CD4-positive, CD25-positive, alpha-beta regulatory T cell (primary cell): ENCODE measurements around the gene PEX3. TPM values are rescaled to one million over a fixed set of nuclear protein-coding genes. Genes with fewer than 3 reads are reported as not detected.
"Not testable (repeated sequence)": the region's sequence is repeated elsewhere in the genome, so short reads cannot be mapped to it uniquely, and the experiment has no call there.

Experiments used
- ATAC-seq, 2 donors: fragments of 150-1000 bp; cut with Tn5 transposase; one replicate each; pipeline ENCODE4 v1.10.0; 2021; ENCODE audit warnings: low read depth in 2 of 2, moderate number of reproducible peaks in 2 of 2, moderate library complexity in 1 of 2
- DNase-seq, 3 donors: peaks; one replicate each; pipeline versions ENCODE4 v3.0.0 to v3.0.0-alpha.2; 2012 to 2022; ENCODE audit warnings: mixed read lengths in 1 of 3
- H3K27ac ChIP-seq: one replicate; pipeline ENCODE4 v1.7.0; 2013; ENCODE audit warnings: mild to moderate bottlenecking, low read length; ENCODE audit not compliant: insufficient read depth, poor library complexity, severe bottlenecking
- H3K27me3 ChIP-seq: one replicate; pipeline ENCODE4 v1.7.0; 2013; ENCODE audit warnings: low read length; ENCODE audit not compliant: control insufficient read depth, insufficient read depth
- H3K36me3 ChIP-seq: one replicate; pipeline ENCODE4 v1.7.0; 2013; ENCODE audit warnings: mild to moderate bottlenecking, low read length, moderate library complexity; ENCODE audit not compliant: control insufficient read depth, insufficient read depth
- H3K4me1 ChIP-seq: 2 replicates; pipeline ENCODE4 v1.7.0; 2013; ENCODE audit warnings: mild to moderate bottlenecking, low read length; ENCODE audit not compliant: insufficient read depth, control insufficient read depth, poor library complexity, severe bottlenecking
- H3K4me3 ChIP-seq: one replicate; pipeline ENCODE4 v1.7.0; 2013; ENCODE audit warnings: low read depth, mild to moderate bottlenecking, low read length, moderate library complexity
- H3K9me3 ChIP-seq, 2 experiments: 1 replicate in 1 of 2; 2 replicates in 1 of 2; pipeline ENCODE4 v1.7.0; 2013; ENCODE audit warnings: low read length in 2 of 2, mild to moderate bottlenecking in 1 of 2, moderate library complexity in 1 of 2; ENCODE audit not compliant: control insufficient read depth in 2 of 2
- H3K27ac Mint-ChIP-seq, 3 donors: one replicate each; pipeline ENCODE4 v1.8.0; 2020 to 2022; ENCODE audit warnings: mild to moderate bottlenecking in 3 of 3, mixed read lengths in 3 of 3, moderate library complexity in 2 of 3
- H3K27me3 Mint-ChIP-seq: one replicate; pipeline ENCODE4 v1.8.0; 2022; ENCODE audit warnings: mild to moderate bottlenecking, mixed read lengths
- H3K36me3 Mint-ChIP-seq: one replicate; pipeline ENCODE4 v1.8.0; 2020; ENCODE audit warnings: mixed read lengths
- H3K4me1 Mint-ChIP-seq, 4 donors: one replicate each; pipeline ENCODE4 v1.8.0; 2020 to 2022; ENCODE audit warnings: mixed read lengths in 4 of 4, mild to moderate bottlenecking in 1 of 4
- H3K4me3 Mint-ChIP-seq, 4 donors: one replicate each; pipeline ENCODE4 v1.8.0; 2020 to 2022; ENCODE audit warnings: mild to moderate bottlenecking in 4 of 4, mixed read lengths in 4 of 4, moderate library complexity in 3 of 4
- H3K9me3 Mint-ChIP-seq, 7 donors: one replicate each; pipeline ENCODE4 v1.8.0; 2020 to 2022; ENCODE audit warnings: mixed read lengths in 7 of 7, mild to moderate bottlenecking in 3 of 7, moderate library complexity in 2 of 7
- polyA plus RNA-seq, 4 donors: library from polyadenylated mRNA; unstranded; fragments of 300-500 nt; fragmentation: Illumina TruSeq; gene quantifications; one replicate each; pipeline ENCODE4 v1.2.3, GENCODE V29; 2021
- total RNA-seq: library from RNA; stranded (reverse); gene quantifications from one replicate; pipeline ENCODE4 v1.2.3, GENCODE V29; 2022

PEX3 gene
- total and polyA plus RNA-seq, 5 donors from 2014 or later = 12.8 to 29.6 (median 24.9) TPM

DNA sequence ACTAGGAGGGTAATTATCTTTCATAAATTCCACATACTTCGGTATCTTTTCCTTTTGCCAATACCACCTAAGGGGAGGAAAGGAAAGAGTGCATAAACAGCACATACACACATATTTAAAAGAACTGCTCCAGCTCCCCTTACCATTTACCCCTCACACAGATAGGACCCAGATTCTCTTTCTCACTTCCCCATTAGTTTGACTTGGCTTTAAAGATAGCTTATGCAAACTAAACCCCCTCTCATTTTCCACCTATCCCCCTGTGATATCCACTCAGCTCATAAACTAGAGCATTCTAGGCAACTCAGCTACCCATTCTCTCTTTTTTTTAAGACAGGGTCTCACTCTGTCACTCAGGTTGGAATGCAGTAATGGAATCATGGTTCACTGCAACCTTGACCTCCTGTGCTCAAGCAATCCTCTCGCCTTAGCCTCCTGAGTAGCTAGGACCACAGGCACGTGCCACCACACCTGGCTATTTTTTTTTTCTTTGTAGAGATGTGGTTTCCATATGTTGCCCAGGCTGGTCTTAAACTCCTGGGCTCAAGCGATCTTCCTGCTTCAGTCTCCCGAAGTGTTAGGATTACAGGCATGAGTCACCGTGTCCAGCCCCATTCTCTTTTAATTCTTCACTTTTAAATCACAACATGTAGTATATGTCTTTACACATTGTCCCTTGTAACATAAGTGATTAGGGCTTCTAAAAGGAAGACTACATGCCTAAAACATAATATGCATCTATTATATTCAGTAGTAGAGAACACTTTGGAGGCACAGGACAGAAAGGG lies 56.9 kb downstream of the PEX3 start:
- H3K27ac ChIP-seq = no peak overlapping the region
- no peak for ATAC-seq
- Mint-ChIP-seq H3K36me3 (peaks cover 19% of the 10 kb centered on the region), H3K27me3 (no peaks in the 10 kb centered on the region), H3K4me1 (peaks cover 24 to 38% (median 30%) of the 10 kb centered on the region in 4 donors), H3K9me3 (no peaks in the 10 kb centered on the region), H3K27ac (peak overlapping the region in 1 of 3 donors; percentile 31), H3K4me3 (peak overlapping the region in 1 of 4 donors; percentile 25)
- H3K4me1 ChIP-seq = peaks cover 16% of the 10 kb centered on the region
- H3K9me3 ChIP-seq = no peaks in the 10 kb centered on the region
- H3K36me3 ChIP-seq = peaks cover 6% of the 10 kb centered on the region
- DNase-seq = no peak
- no peak overlapping the region for H3K4me3 ChIP-seq
- H3K27me3 ChIP-seq = no peaks in the 10 kb centered on the region

DNA sequence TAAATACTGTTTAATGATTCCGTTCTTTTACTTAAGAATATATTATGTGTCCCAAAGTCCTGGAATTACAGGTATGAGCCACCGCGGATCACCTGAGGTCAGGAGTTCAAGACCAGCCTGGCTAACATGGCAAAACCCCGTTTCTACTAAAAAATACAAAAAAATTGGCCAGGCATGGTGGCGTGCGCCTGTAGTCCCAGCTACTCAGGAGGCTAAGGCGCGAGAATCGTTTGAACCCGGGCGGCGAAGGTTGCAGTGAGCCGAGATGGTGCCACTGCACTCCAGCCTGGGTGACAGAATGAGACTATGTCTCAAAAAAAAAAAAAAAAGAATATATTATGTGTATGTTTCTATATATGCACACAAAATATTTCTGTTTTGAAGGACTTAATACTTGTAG lies 59.7 kb downstream of the PEX3 start:
- H3K9me3 Mint-ChIP-seq, H3K27me3 Mint-ChIP-seq, H3K27ac ChIP-seq, H3K9me3 ChIP-seq, DNase-seq, H3K36me3 ChIP-seq, ATAC-seq, H3K27me3 ChIP-seq: not testable (repeated sequence)
- Histone ChIP-seq H3K4me1 (peaks cover 25% of the 10 kb centered on the region), H3K4me3 (peak overlapping the region; percentile 75)
- Mint-ChIP-seq H3K4me1 (peaks cover 28 to 47% (median 41%) of the 10 kb centered on the region in 4 donors), H3K36me3 (peaks cover 19% of the 10 kb centered on the region), H3K27ac (peak overlapping the region; percentile 95 to 99 (median 96)), H3K4me3 (peak overlapping the region; percentile 88 to 97 (median 93))

DNA sequence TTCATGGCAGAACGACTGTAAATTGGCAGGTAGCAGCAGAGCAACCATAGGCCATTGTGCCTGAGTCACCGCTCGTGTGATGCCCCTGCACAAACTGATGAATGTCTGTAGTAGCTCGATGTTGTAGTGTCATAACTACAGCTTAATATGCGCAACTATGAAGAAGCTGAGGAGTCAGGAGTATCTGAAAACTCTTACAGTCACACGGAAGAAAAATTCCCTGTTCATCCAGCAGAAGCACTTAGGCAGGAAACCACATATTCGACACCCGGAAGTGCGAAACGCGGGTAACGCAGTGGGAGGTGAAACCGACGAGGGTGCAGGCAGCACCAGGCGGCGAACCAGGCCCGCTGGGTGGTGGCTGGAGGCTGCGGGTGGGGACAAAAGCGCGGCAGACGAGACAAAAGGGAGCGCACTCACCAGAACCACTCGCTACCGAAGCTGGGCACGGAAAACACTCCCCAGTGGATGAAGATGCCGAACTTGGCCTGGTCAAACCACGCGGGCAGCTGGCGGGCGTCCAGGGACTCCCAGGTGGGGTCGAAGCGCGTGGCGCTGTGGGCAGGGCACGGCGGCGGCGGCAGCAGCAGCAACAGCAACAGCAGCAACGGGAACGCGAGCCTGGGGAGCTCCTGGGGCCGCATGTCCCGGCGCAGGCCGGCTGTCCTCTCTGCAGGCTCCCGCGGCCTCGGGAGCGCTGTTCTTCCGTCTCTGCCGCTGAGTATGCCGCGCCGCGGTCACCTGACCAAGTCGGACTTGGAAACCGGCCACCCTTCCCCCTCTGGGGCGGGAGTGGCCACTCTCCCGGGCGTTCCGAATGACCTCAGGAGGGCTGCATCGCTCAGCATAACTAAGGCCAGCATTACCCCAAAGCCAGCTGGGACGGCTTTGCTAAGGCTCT lies 60.6 kb downstream of the PEX3 start, which contains the start of gene FUCA2:
Gene FUCA2 (minus strand): TSS at position 730 of the 901 bp plus-strand sequence. CDS start 86 bp downstream, at position 644.
- peak within 1 kb of the TSS; percentile 64 for H3K27ac ChIP-seq
- peak; percentile 71 to 78 for ATAC-seq
- H3K4me1 ChIP-seq = peaks cover 25% of the 10 kb centered on the region
- DNase-seq = peak; percentile 51 to 86 (median 64)
- no peaks in the 10 kb centered on the region for H3K9me3 Mint-ChIP-seq
- H3K27me3 ChIP-seq = no peaks in the 10 kb centered on the region
- H3K27ac Mint-ChIP-seq = peak within 1 kb of the TSS; percentile 95 to 99 (median 96)
- peaks cover 6% of the 10 kb centered on the region for H3K36me3 ChIP-seq
- H3K27me3 Mint-ChIP-seq = no peaks in the 10 kb centered on the region
- peaks cover 25 to 41% (median 34%) of the 10 kb centered on the region in 4 donors for H3K4me1 Mint-ChIP-seq
- H3K36me3 Mint-ChIP-seq = peaks cover 12% of the 10 kb centered on the region
- H3K9me3 ChIP-seq = no peaks in the 10 kb centered on the region
- H3K4me3 Mint-ChIP-seq = peak within 1 kb of the TSS; percentile 88 to 97 (median 93)
- peak within 1 kb of the TSS; percentile 75 for H3K4me3 ChIP-seq

DNA sequence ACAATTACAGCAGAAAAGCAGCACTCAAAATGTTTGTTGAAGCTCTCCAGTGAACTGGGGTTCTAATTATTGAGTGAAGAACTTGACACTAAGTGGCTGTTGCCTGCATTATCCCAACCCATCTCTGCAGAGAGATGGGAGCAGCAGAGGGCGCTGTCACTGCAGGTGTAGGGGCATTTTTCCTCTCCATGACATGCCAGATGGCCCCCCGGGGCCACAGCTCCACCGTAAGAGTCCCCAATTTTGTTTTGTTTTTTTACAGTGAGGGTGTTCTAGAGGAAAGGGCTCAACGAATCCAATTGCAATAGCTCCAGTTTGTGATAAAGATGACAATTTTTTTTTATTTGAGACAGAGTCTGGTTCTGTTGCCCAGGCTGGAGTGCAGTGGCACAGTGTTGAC lies 62.8 kb downstream of the PEX3 start:
- no peak for ATAC-seq
- H3K27ac Mint-ChIP-seq = peak overlapping the region in 1 of 3 donors; percentile 18
- peaks cover 29 to 52% (median 34%) of the 10 kb centered on the region in 4 donors for H3K4me1 Mint-ChIP-seq

DNA sequence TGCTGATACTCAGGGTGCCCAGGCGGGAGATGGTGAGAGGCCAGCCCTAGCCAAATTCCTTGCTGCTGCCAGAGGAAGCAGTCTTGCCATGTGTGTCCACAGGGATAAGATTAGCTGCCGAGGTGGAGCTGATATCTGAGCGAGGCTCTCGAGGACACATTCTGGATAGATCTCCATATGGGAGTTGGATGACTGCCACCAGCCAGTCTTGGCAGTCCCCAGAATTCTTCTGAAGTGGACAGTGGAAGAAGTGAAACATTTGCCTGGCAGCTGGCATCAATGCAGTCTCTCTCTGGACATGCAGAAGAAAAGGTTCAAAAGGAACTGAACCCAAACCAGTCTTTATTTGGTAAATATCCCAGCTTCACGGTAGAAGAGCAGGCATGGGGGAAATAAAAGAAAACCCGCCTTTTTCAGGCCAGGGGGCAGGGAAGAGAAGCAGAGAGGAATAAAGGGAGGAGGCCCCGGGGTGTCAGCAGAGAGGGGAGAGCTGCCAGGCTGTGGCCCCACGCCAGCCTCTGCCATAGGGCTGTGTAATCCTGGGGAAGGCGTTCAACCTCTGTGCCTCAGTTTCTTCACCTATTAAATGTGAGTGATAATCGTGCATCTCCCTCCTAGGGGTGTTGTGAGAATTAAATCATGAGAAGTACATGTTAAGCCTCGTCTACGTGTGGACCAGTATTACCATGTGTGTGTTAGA lies 64.6 kb downstream of the PEX3 start:
- Histone ChIP-seq H3K4me3 (no peak overlapping the region), H3K4me1 (peaks cover 24% of the 10 kb centered on the region), H3K27me3 (no peaks in the 10 kb centered on the region), H3K27ac (no peak overlapping the region), H3K36me3 (peaks cover under 1% of the 10 kb centered on the region), H3K9me3 (no peaks in the 10 kb centered on the region)
- peaks cover 6% of the 10 kb centered on the region for H3K36me3 Mint-ChIP-seq
- H3K27ac Mint-ChIP-seq = peak overlapping the region in 1 of 3 donors; percentile 62
- no peak overlapping the region for H3K4me3 Mint-ChIP-seq
- H3K4me1 Mint-ChIP-seq = peaks cover 19 to 40% (median 24%) of the 10 kb centered on the region in 4 donors
- ATAC-seq (no peak), DNase-seq (no peak)
- no peaks in the 10 kb centered on the region for H3K9me3 Mint-ChIP-seq
- H3K27me3 Mint-ChIP-seq = no peaks in the 10 kb centered on the region

More for the DNA sequence above, 62.8 kb downstream of the PEX3 start:
- Histone ChIP-seq H3K9me3 (no peaks in the 10 kb centered on the region), H3K27me3 (no peaks in the 10 kb centered on the region), H3K4me1 (peaks cover 25% of the 10 kb centered on the region), H3K27ac (no peak overlapping the region), H3K4me3 (no peak overlapping the region), H3K36me3 (no peaks in the 10 kb centered on the region)
- peak; percentile 10 to 63 (median 29) for DNase-seq
- peak overlapping the region; percentile 81 to 89 (median 84) for H3K4me3 Mint-ChIP-seq
- H3K9me3 Mint-ChIP-seq = no peaks in the 10 kb centered on the region
- H3K27me3 Mint-ChIP-seq = no peaks in the 10 kb centered on the region
- H3K36me3 Mint-ChIP-seq = no peaks in the 10 kb centered on the region

DNA sequence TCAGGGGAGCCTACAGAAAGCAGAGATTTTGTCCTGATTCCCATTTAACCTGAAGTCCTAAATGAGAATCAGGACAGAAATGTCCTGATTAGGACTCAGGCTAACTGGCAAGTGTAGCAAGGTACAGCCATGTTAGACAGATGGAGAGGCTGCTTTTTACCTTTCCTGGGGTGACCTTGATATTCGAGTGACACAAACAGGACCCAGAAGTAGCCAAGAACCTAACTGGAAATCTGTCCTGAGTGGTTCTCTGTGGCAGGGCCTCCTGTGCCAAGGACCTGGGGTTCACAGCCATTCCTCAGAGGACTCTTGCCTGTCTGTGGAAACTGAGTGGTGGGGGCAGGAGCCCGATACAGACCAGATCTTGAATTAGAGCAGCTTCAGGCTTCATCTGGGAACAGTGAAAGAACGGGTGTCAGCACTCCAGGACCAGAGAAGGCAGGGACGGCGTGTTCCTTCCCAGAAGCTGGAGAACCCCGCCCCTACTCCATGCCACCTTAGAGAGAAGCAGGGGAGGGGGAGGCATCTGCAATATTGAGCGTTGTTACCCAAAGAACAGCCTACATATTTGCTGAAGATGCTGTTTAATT lies 65.3 kb downstream of the PEX3 start:
- Histone ChIP-seq H3K27ac (no peak overlapping the region), H3K9me3 (no peaks in the 10 kb centered on the region), H3K4me3 (no peak overlapping the region), H3K4me1 (peaks cover 18% of the 10 kb centered on the region), H3K36me3 (peaks cover 2% of the 10 kb centered on the region), H3K27me3 (no peaks in the 10 kb centered on the region)
- Mint-ChIP-seq H3K9me3 (no peaks in the 10 kb centered on the region), H3K27me3 (no peaks in the 10 kb centered on the region), H3K36me3 (peaks cover 6% of the 10 kb centered on the region), H3K27ac (peak overlapping the region in 1 of 3 donors; percentile 65), H3K4me1 (peaks cover 16 to 35% (median 21%) of the 10 kb centered on the region in 4 donors), H3K4me3 (no peak overlapping the region)
- DNase-seq = no peak
- ATAC-seq = no peak
